H1 (cell line): ENCODE measurements around the gene RBAK. TPM values are rescaled to one million over a fixed set of nuclear protein-coding genes. Genes with fewer than 3 reads are reported as not detected.

Source experiments
- CTCF ChIA-PET: fragments of 300-600 bp; sonication (Branson Sonifier 250); formaldehyde crosslinking; loops from one replicate; lab custom pipeline; 2021; ENCODE audit not compliant: partially characterized antibody; lab: Charles Lee
- POLR2A ChIA-PET: fragments of 300-600 bp; sonication (Branson Sonifier 250); formaldehyde crosslinking; loops from one replicate; lab custom pipeline; 2021; ENCODE audit warnings: inconsistent platforms; ENCODE audit not compliant: partially characterized antibody; lab: Charles Lee
- DNase-seq, 2 experiments: peaks; one replicate each; pipeline versions ENCODE4 v3.0.0 to v3.0.0-alpha.2; 2010 to 2022; ENCODE audit warnings: low spot score in 2 of 2, low read depth in 1 of 2, mixed read lengths in 1 of 2
- FAIRE-seq: peaks from 2 replicates; lab custom pipeline; 2011; peaks lifted over from hg19 to GRCh38; lab: Jason Lieb, UNC
- H2AFZ ChIP-seq: 2 replicates; pipeline ENCODE4 v1.8.1; 2012; ENCODE audit warnings: low read length, inconsistent platforms
- H2AK5ac ChIP-seq: 2 replicates; pipeline ENCODE4 v1.6.1; 2013; ENCODE audit warnings: low read depth, low read length
- H2BK120ac ChIP-seq: replicated peaks from 2 replicates; pipeline ENCODE3; 2013; ENCODE audit warnings: low read depth, low read length, inconsistent platforms
- H2BK12ac ChIP-seq: 2 replicates; pipeline ENCODE4 v1.6.1; 2013; ENCODE audit warnings: low read depth, low read length
- H2BK15ac ChIP-seq: 2 replicates; pipeline ENCODE4 v1.6.1; 2013; ENCODE audit warnings: low read length
- H2BK20ac ChIP-seq: 2 replicates; pipeline ENCODE4 v1.6.1; 2013; ENCODE audit warnings: low read length
- H2BK5ac ChIP-seq: 2 replicates; pipeline ENCODE4 v1.6.1; 2013; ENCODE audit warnings: low read depth, low read length
- H3K14ac ChIP-seq: 2 replicates; pipeline ENCODE4 v1.6.1; 2013; ENCODE audit warnings: inconsistent platforms; ENCODE audit not compliant: insufficient read length
- H3K18ac ChIP-seq: 2 replicates; pipeline ENCODE4 v1.6.1; 2013; ENCODE audit warnings: low read length; ENCODE audit errors: extremely low read depth
- H3K23ac ChIP-seq: 2 replicates; pipeline ENCODE4 v1.6.1; 2013; ENCODE audit warnings: inconsistent platforms; ENCODE audit not compliant: insufficient read length
- H3K23me2 ChIP-seq: 2 replicates; pipeline ENCODE4 v1.6.1; 2013; ENCODE audit warnings: low read depth, low read length
- H3K27ac ChIP-seq: 2 replicates; pipeline ENCODE4 v1.6.1; 2011; ENCODE audit warnings: low read depth, low read length, inconsistent platforms
- H3K27me3 ChIP-seq, 4 experiments: replicated peaks in 1 of 4; 1 replicate in 1 of 4; 2 replicates in 3 of 4; pipeline versions ENCODE4 v1.6.1 to v1.8.1; 2011 to 2013; ENCODE audit warnings: low read length in 3 of 4, mild to moderate bottlenecking in 3 of 4, inconsistent platforms in 2 of 4, mixed read lengths in 2 of 4, moderate library complexity in 1 of 4; ENCODE audit not compliant: control insufficient read depth in 3 of 4, insufficient read depth in 3 of 4; ENCODE audit errors: extremely low read depth in 1 of 4
- H3K36me3 ChIP-seq, 4 experiments: 2 replicates each; pipeline versions ENCODE4 v1.6.1 to v1.8.1; 2011 to 2013; ENCODE audit warnings: mild to moderate bottlenecking in 4 of 4, low read length in 3 of 4, moderate library complexity in 2 of 4, control low read depth in 1 of 4, inconsistent platforms in 1 of 4; ENCODE audit not compliant: insufficient read depth in 4 of 4, control insufficient read depth in 2 of 4
- H3K4ac ChIP-seq: replicated peaks from 2 replicates; pipeline ENCODE3; 2013; ENCODE audit warnings: low read length, low read depth, mixed read lengths, inconsistent platforms; ENCODE audit not compliant: insufficient read length
- H3K4me1 ChIP-seq, 4 experiments: replicated peaks in 1 of 4; 1 replicate in 1 of 4; 2 replicates in 3 of 4; pipeline versions ENCODE4 v1.6.1 to v1.8.1; 2011 to 2013; ENCODE audit warnings: low read length in 3 of 4, inconsistent platforms in 2 of 4, mixed read lengths in 1 of 4; ENCODE audit not compliant: insufficient read depth in 4 of 4, control insufficient read depth in 3 of 4
- H3K4me2 ChIP-seq, 2 experiments: 2 replicates each; pipeline versions ENCODE4 v1.6.1 to v1.8.1; 2011 to 2013; ENCODE audit warnings: low read depth in 2 of 2, low read length in 2 of 2, control low read depth in 1 of 2, inconsistent platforms in 1 of 2, mild to moderate bottlenecking in 1 of 2; ENCODE audit not compliant: insufficient read depth in 1 of 2
- H3K4me3 ChIP-seq, 4 experiments: fragments of 200-600, 300-600 bp in 1 of 4; sonication (generic), shearing (Covaris generic), sonication (Bioruptor Twin) in 1 of 4; 2 replicates each; pipeline versions ENCODE4 v1.5.1 to v1.8.1; 2011 to 2016; ENCODE audit warnings: low read length in 4 of 4, low read depth in 3 of 4, control low read depth in 2 of 4, inconsistent platforms in 2 of 4, mild to moderate bottlenecking in 2 of 4, mixed read lengths in 1 of 4, moderate library complexity in 1 of 4; ENCODE audit not compliant: insufficient read depth in 2 of 4; ENCODE audit errors: extremely low read depth in 1 of 4
- H3K56ac ChIP-seq: replicated peaks from 2 replicates; pipeline ENCODE3; 2013; ENCODE audit warnings: low read depth, mild to moderate bottlenecking, mixed read lengths, low read length, inconsistent platforms; ENCODE audit not compliant: insufficient read length
- H3K79me1 ChIP-seq: 2 replicates; pipeline ENCODE4 v1.6.1; 2013; ENCODE audit warnings: low read depth, low read length, control low read depth
- H3K79me2 ChIP-seq, 2 experiments: 2 replicates each; pipeline versions ENCODE4 v1.6.1 to v1.8.1; 2012 to 2013; ENCODE audit warnings: low read length in 2 of 2, mild to moderate bottlenecking in 2 of 2, inconsistent platforms in 1 of 2; ENCODE audit not compliant: insufficient read depth in 2 of 2, control insufficient read depth in 1 of 2
- H3K9ac ChIP-seq, 4 experiments: replicated peaks in 1 of 4; 1 replicate in 1 of 4; 2 replicates in 3 of 4; pipeline versions ENCODE4 v1.6.1 to v1.8.1; 2011 to 2013; ENCODE audit warnings: low read depth in 3 of 4, low read length in 3 of 4, control low read depth in 2 of 4, mild to moderate bottlenecking in 2 of 4, moderate library complexity in 2 of 4, inconsistent platforms in 1 of 4; ENCODE audit errors: extremely low read depth in 1 of 4
- H3K9me3 ChIP-seq, 2 experiments: 2 replicates each; pipeline versions ENCODE4 v1.6.1 to v1.8.1; 2012 to 2013; ENCODE audit warnings: mild to moderate bottlenecking in 2 of 2, moderate library complexity in 2 of 2, control low read depth in 1 of 2, inconsistent platforms in 1 of 2, low read depth in 1 of 2, low read length in 1 of 2, mixed read lengths in 1 of 2; ENCODE audit not compliant: insufficient read depth in 2 of 2
- H4K20me1 ChIP-seq, 2 experiments: replicated peaks in 1 of 2; 2 replicates each; pipeline versions ENCODE3 to v1.8.1; 2011 to 2013; ENCODE audit warnings: inconsistent platforms in 2 of 2, low read length in 2 of 2, mild to moderate bottlenecking in 1 of 2; ENCODE audit not compliant: insufficient read depth in 2 of 2, control insufficient read depth in 1 of 2
- H4K5ac ChIP-seq: 2 replicates; pipeline ENCODE4 v1.6.1; 2013; ENCODE audit warnings: low read length, low read depth, mixed read lengths, inconsistent platforms; ENCODE audit not compliant: insufficient read length
- H4K8ac ChIP-seq: 2 replicates; pipeline ENCODE4 v1.8.0; 2013; ENCODE audit warnings: mild to moderate bottlenecking, moderate library complexity, low read length, inconsistent platforms; ENCODE audit not compliant: insufficient read depth; ENCODE audit errors: extremely low read depth
- H4K91ac ChIP-seq: replicated peaks from 2 replicates; pipeline ENCODE3; 2013; ENCODE audit warnings: low read length, mixed read lengths, inconsistent platforms; ENCODE audit not compliant: insufficient read length
- CTBP2 ChIP-seq: IDR thresholded peaks from 2 replicates; pipeline ENCODE4 v1.7.0; 2011; ENCODE audit warnings: borderline replicate concordance, mild to moderate bottlenecking, moderate library complexity, mixed read lengths, low read length; ENCODE audit not compliant: insufficient read depth, insufficient read length
- JUND ChIP-seq: IDR thresholded peaks from 2 replicates; pipeline ENCODE4 v1.6.1; 2011; ENCODE audit warnings: mild to moderate bottlenecking, improper control_type of control experiment, low read length
- SIX5 ChIP-seq: IDR thresholded peaks from 2 replicates; pipeline ENCODE4 v1.6.1; 2011; ENCODE audit warnings: mild to moderate bottlenecking, low read depth, low read length
- WGBS, 2 experiments: shearing (Covaris generic) in 1 of 2; methylation state at CpG; one replicate each; pipeline versions ENCODE4 v1.1.6 to v1.1.7; 2013 to 2015; ENCODE audit warnings: low lambda C conversion rate in 2 of 2, mixed read lengths in 2 of 2, inconsistent platforms in 1 of 2, low coverage in 1 of 2, missing lambda C conversion rate in 1 of 2; ENCODE audit not compliant: insufficient replicate concordance in 2 of 2, insufficient coverage in 1 of 2, insufficient read length in 1 of 2; ENCODE audit errors: extremely low coverage in 1 of 2, missing lambda C conversion rate in 1 of 2; 5-methylcytosine and 5-hydroxymethylcytosine counted together
- polyA plus RNA-seq, 7 experiments: library from polyadenylated mRNA; depleted of rRNA in 3 of 7; stranded (reverse) in 5 of 7; unstranded in 2 of 7; fragments of >200 nt in 5 of 7; fragments of 200-250 nt in 2 of 7; gene quantifications; 1 replicate in 5 of 7; 2 replicates in 1 of 7; 4 replicates in 1 of 7; pipeline versions ENCODE4 v1.2.1 to v1.2.3, GENCODE V29; 2011 to 2013; ENCODE audit warnings: missing spikeins in 2 of 7, mixed read lengths in 2 of 7
- total RNA-seq: library from RNA; stranded (reverse); fragmentation: NEBNext Ultra II Directional; extraction: Animal tissue kit (Norgen Biotek cat#: 25700); gene quantifications from 2 replicates; pipeline ENCODE4 v1.2.1, GENCODE V29; 2021

RBAK gene
- total and polyA plus RNA-seq, 2 of the 8 experiments (the other 6 are each of a cell fraction or from before 2014, with no cell fraction given): 1.9 to 18.2 TPM

- H2AK5ac ChIP-seq: no peak overlapping the region
- H4K20me1 ChIP-seq: peaks cover 0 to 1% of the 10 kb centered on the region in 2 experiments
- no peak overlapping the region for H2AFZ ChIP-seq
- H3K9me3 ChIP-seq: no peaks in the 10 kb centered on the region
- TF ChIP-seq JUND (no peak), CTBP2 (no peak), SIX5 (no peak)
- TF ChIP-seq, all 59 proteins: peak for 0
- no peaks in the 10 kb centered on the region for H3K27me3 ChIP-seq
- H3K14ac ChIP-seq: no peak overlapping the region
- no peak overlapping the region for H3K4ac ChIP-seq
- FAIRE-seq (no peak), DNase-seq (no peak)
- H3K9ac ChIP-seq: no peak overlapping the region
- H3K36me3 ChIP-seq: peaks cover 0 to 13% (median 4%) of the 10 kb centered on the region in 4 experiments; a peak in 3 of 8 replicates
- no peaks in the 10 kb centered on the region for H3K23me2 ChIP-seq
- no peak overlapping the region for H4K91ac ChIP-seq
- no peak overlapping the region for H2BK15ac ChIP-seq
- CTCF ChIA-PET: interaction anchor here (0.6 kb wide), 1 partner anchor 1635 kb away, joined by 6 read pairs; no protein-coding TSS in a partner anchor
- peaks cover 0 to 2% (median 0%) of the 10 kb centered on the region in 4 experiments; a peak in 2 of 7 replicates for H3K4me1 ChIP-seq
- H3K27ac ChIP-seq: no peak overlapping the region
- H3K23ac ChIP-seq: no peak overlapping the region
- H4K8ac ChIP-seq: no peak overlapping the region
- H2BK12ac ChIP-seq: no peak overlapping the region
- H3K18ac ChIP-seq: no peak overlapping the region
- H3K4me2 ChIP-seq: no peak overlapping the region
- H3K4me3 ChIP-seq: no peak overlapping the region
- no peak overlapping the region for H2BK120ac ChIP-seq
- H3K79me2 ChIP-seq: no peaks in the 10 kb centered on the region
- H3K56ac ChIP-seq: no peak overlapping the region
- 95% methylated on average over 4 of the region's 4 CpGs; no CpG with 5 or more reads in 1 of the 2 experiments for WGBS, 2 experiments
- H3K79me1 ChIP-seq: no peaks in the 10 kb centered on the region
- H2BK20ac ChIP-seq: no peak overlapping the region
- no peak overlapping the region for H4K5ac ChIP-seq
- H2BK5ac ChIP-seq: no peak overlapping the region
- POLR2A ChIA-PET: no interaction called here
Observed at GRCh38 chr7:5001003-5001402, 44.7 kb upstream of the RBAK start.
